Ishikawa (cell line): Measurements from ENCODE around the gene COG5.

Experiments used
- CEBPB ChIP-seq: IDR thresholded peaks from 2 replicates; pipeline ENCODE4 v1.6.1; 2012
- CREB1 ChIP-seq: IDR thresholded peaks from 2 replicates; pipeline ENCODE4 v1.6.1; 2012; ENCODE audit warnings: low read depth
- EGR1 ChIP-seq: IDR thresholded peaks from 2 replicates; pipeline ENCODE4 v1.6.1; 2012
- EP300 ChIP-seq: IDR thresholded peaks from 2 replicates; pipeline ENCODE4 v1.6.1; 2012; ENCODE audit warnings: borderline replicate concordance
- RAD21 ChIP-seq: IDR thresholded peaks from 2 replicates; pipeline ENCODE4 v1.6.1; 2012; ENCODE audit warnings: low read depth
- TAF1 ChIP-seq: IDR thresholded peaks from 2 replicates; pipeline ENCODE4 v1.6.1; 2012; ENCODE audit warnings: low read depth, mild to moderate bottlenecking
- YY1 ChIP-seq: IDR thresholded peaks from 2 replicates; pipeline ENCODE4 v1.6.1; 2012; ENCODE audit warnings: low read depth
- ZBTB7A ChIP-seq: IDR thresholded peaks from 2 replicates; pipeline ENCODE4 v1.6.1; 2012; ENCODE audit warnings: low read depth
- TF ChIP-seq, protein P1 (sequence below): IDR thresholded peaks from 2 replicates; pipeline ENCODE4 v1.6.1; 2012; ENCODE audit warnings: low read depth, mild to moderate bottlenecking
- TF ChIP-seq, protein P2 (sequence below): IDR thresholded peaks from 2 replicates; pipeline ENCODE4 v1.6.1; 2012
- TF ChIP-seq, protein P3 (sequence below): IDR thresholded peaks from 2 replicates; pipeline ENCODE4 v1.6.1; 2012

DNA sequence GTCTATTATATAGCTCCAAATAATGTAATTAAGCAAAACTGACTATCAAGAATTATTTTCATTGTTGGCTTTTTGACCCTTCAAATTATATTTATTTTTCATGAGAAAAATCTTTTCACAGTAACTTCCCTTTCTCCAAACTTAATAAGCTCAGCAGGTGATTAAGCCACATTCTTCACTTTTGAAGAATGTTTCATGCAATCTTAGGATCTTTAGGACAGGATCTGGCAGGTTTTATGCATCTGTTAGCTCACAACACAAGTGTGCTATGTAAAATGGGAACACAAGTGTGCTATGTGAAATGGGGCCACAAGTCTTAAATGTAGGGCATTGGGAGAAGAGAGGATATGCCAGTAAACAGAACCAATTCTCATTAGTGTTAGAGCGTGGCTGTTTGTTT is 42.6 kb upstream of the COG5 start:
- no peak for TF ChIP-seq EP300
- TF ChIP-seq, protein P1, sequence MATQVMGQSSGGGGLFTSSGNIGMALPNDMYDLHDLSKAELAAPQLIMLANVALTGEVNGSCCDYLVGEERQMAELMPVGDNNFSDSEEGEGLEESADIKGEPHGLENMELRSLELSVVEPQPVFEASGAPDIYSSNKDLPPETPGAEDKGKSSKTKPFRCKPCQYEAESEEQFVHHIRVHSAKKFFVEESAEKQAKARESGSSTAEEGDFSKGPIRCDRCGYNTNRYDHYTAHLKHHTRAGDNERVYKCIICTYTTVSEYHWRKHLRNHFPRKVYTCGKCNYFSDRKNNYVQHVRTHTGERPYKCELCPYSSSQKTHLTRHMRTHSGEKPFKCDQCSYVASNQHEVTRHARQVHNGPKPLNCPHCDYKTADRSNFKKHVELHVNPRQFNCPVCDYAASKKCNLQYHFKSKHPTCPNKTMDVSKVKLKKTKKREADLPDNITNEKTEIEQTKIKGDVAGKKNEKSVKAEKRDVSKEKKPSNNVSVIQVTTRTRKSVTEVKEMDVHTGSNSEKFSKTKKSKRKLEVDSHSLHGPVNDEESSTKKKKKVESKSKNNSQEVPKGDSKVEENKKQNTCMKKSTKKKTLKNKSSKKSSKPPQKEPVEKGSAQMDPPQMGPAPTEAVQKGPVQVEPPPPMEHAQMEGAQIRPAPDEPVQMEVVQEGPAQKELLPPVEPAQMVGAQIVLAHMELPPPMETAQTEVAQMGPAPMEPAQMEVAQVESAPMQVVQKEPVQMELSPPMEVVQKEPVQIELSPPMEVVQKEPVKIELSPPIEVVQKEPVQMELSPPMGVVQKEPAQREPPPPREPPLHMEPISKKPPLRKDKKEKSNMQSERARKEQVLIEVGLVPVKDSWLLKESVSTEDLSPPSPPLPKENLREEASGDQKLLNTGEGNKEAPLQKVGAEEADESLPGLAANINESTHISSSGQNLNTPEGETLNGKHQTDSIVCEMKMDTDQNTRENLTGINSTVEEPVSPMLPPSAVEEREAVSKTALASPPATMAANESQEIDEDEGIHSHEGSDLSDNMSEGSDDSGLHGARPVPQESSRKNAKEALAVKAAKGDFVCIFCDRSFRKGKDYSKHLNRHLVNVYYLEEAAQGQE = no peak
- TF ChIP-seq, protein P2, sequence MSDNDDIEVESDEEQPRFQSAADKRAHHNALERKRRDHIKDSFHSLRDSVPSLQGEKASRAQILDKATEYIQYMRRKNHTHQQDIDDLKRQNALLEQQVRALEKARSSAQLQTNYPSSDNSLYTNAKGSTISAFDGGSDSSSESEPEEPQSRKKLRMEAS = no peak
- no peak for TF ChIP-seq CEBPB
- TF ChIP-seq RAD21 = no peak
- TF ChIP-seq, protein P3, sequence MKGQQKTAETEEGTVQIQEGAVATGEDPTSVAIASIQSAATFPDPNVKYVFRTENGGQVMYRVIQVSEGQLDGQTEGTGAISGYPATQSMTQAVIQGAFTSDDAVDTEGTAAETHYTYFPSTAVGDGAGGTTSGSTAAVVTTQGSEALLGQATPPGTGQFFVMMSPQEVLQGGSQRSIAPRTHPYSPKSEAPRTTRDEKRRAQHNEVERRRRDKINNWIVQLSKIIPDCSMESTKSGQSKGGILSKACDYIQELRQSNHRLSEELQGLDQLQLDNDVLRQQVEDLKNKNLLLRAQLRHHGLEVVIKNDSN = no peak
- no peak for TF ChIP-seq YY1
- no peak for TF ChIP-seq CREB1
- no peak for TF ChIP-seq ZBTB7A
- no peak for TF ChIP-seq EGR1
- TF ChIP-seq TAF1 = no peak
